ENCODE measurements around the gene GNG4.

The GNG4 gene

DNA sequence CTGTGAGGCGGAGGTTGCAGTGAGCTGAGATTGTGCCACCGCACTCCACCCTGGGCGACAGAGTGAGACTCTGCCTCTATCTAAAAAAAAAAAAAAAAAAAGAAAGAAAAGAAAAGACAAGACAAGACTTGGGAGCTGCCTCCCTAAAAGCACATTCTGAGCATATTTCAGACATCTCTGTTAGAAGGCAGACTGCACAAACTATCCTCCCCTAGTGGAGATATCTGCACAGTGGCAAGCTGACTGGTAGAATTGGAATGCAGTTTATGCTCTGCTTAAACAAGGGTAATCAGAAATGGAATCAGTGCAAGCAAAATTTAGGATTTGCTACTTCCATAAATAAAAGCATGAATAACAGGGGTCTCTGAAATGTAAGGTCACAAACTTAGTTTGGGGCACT lies 31.8 kb downstream of the GNG4 start:
- peak; percentile 22 for DNase-seq (ENCODE audit: low read depth, low spot score)
- peak; percentile 49 for TF ChIP-seq CTCF (IDR thresholded peaks at IDR 0.05; ENCODE audit: low read depth, low read length)
- no peak overlapping the region for H3K4me3 ChIP-seq (ENCODE audit: low read depth, low read length)
- in situ Hi-C loops (cut with HindIII; ENCODE audit: low sequenced_read_pairs), result no loop called here

GRCh38 chr1:235617140-235617539 lies 32.4 kb downstream of the GNG4 start:
- no peak overlapping the region for H3K4me3 ChIP-seq (ENCODE audit: low read depth, low read length)
- no peak for TF ChIP-seq CTCF (IDR thresholded peaks at IDR 0.05; ENCODE audit: low read depth, low read length)
- no peak for DNase-seq (ENCODE audit: low read depth, low spot score)
- in situ Hi-C loops (cut with HindIII; ENCODE audit: low sequenced_read_pairs), result no loop called here

DNA sequence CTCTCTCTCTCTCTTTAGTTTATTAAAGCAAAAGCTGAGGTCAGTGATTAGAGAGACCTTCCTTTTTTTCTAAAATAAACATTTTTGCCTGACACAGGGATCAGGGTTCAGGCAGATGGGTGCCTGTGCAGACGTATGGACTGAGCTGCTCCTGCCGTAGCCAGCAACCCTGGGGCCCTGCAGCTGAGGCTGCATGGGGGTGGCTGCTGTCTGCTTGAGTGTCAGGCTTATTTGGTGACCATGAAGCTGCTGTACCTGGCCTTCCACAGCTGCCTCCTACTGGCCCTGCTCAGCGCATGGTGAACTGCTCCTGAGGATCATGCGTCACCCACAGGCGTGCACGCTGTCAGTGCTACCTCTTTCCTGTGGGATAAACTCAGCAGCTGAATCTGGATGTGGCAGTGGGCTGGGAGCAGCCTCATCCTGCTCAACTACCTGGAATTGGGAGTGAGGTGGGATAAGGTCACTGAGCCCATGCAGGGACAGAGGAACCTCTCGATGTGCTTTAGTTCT lies 35.1 kb downstream of the GNG4 start:
- no peak overlapping the region for H3K4me3 ChIP-seq (ENCODE audit: low read depth, low read length)
- no peak for TF ChIP-seq CTCF (IDR thresholded peaks at IDR 0.05; ENCODE audit: low read depth, low read length)
- DNase-seq (ENCODE audit: low read depth, low spot score), result no peak
- in situ Hi-C loops (cut with HindIII; ENCODE audit: low sequenced_read_pairs), result no loop called here

GRCh38 chr1:235613602-235614001 lies 36.0 kb downstream of the GNG4 start:
- TF ChIP-seq CTCF (IDR thresholded peaks at IDR 0.05; ENCODE audit: low read depth, low read length), result no peak

GRCh38 chr1:235612761-235613160 lies 36.8 kb downstream of the GNG4 start:
- TF ChIP-seq CTCF (IDR thresholded peaks at IDR 0.05; ENCODE audit: low read depth, low read length), result no peak
- H3K4me3 ChIP-seq (ENCODE audit: low read depth, low read length), result no peak overlapping the region
- DNase-seq (ENCODE audit: low read depth, low spot score), result no peak
- in situ Hi-C loops (cut with HindIII; ENCODE audit: low sequenced_read_pairs), result no loop called here

More at GRCh38 chr1:235613602-235614001, 36.0 kb downstream of the GNG4 start:
- in situ Hi-C loops (cut with HindIII; ENCODE audit: low sequenced_read_pairs), result no loop called here
- DNase-seq (ENCODE audit: low read depth, low spot score), result no peak
- H3K4me3 ChIP-seq (ENCODE audit: low read depth, low read length), result no peak overlapping the region

- no peak for DNase-seq (ENCODE audit: low read depth, low spot score)
- H3K4me3 ChIP-seq (ENCODE audit: low read depth, low read length), result no peak overlapping the region
- in situ Hi-C loops (cut with HindIII; ENCODE audit: low sequenced_read_pairs), result no loop called here
- no peak for TF ChIP-seq CTCF (IDR thresholded peaks at IDR 0.05; ENCODE audit: low read depth, low read length)
Measured at GRCh38 chr1:235610157-235610556, 39.4 kb downstream of the GNG4 start.

GRCh38 chr1:235608278-235608677 lies 41.3 kb downstream of the GNG4 start:
- no peak for DNase-seq (ENCODE audit: low read depth, low spot score)
- no peak for TF ChIP-seq CTCF (IDR thresholded peaks at IDR 0.05; ENCODE audit: low read depth, low read length)
- in situ Hi-C loops (cut with HindIII; ENCODE audit: low sequenced_read_pairs), result no loop called here
- no peak overlapping the region for H3K4me3 ChIP-seq (ENCODE audit: low read depth, low read length)
